Erythroblast (primary cell): Measurements from ENCODE around the gene TUBA3E.

Experiments used
- GATA1 ChIP-seq: IDR thresholded peaks from 2 replicates; pipeline ENCODE4 v1.6.1; 2011; ENCODE audit warnings: low read depth, mild to moderate bottlenecking, control low read depth, low read length, moderate library complexity
- POLR2A ChIP-seq: IDR thresholded peaks from 2 replicates; pipeline ENCODE4 v1.6.1; 2011; ENCODE audit warnings: mild to moderate bottlenecking, low read length

DNA sequence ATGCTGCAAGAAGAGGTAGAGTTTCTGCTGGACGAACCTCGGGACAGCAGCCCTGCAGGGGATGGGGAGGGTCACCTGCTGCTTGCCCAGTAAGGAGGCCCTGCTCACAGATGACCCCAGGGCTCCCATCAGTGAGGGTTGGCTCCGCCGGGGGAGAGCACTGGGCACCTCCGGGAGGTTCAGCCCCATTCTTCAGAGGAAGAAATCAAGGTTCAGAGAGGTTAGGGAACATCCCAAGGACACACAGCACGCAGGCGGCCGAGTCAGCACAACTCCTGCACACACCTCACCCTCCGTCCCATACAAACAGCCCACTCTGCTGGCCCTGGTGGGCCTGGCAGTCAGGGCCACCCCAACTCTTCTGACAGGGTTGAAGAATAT is 41.6 kb downstream of the TUBA3E start:
- no peak for TF ChIP-seq POLR2A
- TF ChIP-seq GATA1 = no peak
